Epithelial cell of esophagus (primary cell): ENCODE data around the gene ZSCAN25.
A peak's percentile ranks its signal among the peaks of the same experiment; 100 is the strongest.

Source experiments
- DNase-seq: peaks from one replicate; pipeline ENCODE4 v3.0.0; 2010; ENCODE audit warnings: low read depth
- H3K4me3 ChIP-seq: 2 replicates; pipeline ENCODE4 v1.5.1; 2011; ENCODE audit warnings: mild to moderate bottlenecking, low read length, control low read depth
- CTCF ChIP-seq: IDR thresholded peaks from 2 replicates; pipeline ENCODE4 v1.5.1; 2011; ENCODE audit warnings: low read depth, mild to moderate bottlenecking, low read length, control low read depth, inconsistent platforms; ENCODE audit not compliant: insufficient read depth; ENCODE audit errors: missing control alignments

Gene ZSCAN25

DNA sequence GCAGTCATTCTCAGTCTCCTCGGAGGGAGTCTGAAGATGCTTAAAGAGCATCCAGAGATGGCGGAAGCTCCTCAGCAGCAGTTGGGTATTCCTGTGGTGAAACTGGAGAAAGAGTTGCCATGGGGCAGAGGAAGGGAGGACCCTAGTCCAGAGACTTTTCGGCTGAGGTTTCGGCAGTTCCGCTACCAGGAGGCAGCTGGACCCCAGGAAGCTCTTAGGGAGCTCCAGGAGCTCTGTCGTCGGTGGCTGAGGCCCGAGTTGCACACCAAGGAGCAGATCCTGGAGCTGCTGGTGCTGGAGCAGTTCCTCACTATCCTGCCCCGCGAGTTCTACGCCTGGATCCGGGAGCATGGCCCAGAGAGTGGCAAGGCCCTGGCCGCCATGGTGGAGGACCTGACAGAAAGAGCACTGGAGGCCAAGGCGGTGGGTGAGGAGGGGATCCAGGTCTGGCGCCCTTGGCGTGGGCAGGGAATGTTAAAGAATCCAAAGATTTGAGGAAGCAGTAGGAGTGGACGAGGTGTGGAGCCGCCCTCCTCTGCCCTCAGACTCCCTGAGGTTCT lies 2.9 kb downstream of the ZSCAN25 start:
- no peak for TF ChIP-seq CTCF
- no peak overlapping the region for H3K4me3 ChIP-seq
- DNase-seq: no peak

DNA sequence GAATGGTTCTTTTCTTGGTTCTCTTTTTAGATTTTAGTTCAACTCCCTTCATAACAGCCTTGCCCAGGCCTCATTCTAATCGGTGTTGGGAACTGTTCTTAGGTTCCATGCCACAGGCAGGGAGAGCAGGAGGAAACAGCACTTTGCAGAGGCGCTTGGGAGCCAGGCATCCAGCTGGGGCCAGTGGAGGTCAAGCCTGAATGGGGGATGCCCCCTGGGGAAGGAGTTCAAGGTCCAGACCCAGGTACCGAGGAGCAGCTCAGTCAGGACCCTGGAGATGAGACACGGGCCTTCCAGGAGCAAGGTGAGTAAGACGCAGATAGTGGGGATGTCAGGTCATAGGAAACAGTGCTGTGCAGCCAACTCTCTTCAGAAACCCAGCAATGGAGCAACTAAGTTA lies 4.5 kb downstream of the ZSCAN25 start:
- H3K4me3 ChIP-seq: no peak overlapping the region
- no peak for DNase-seq
- TF ChIP-seq CTCF: no peak

DNA sequence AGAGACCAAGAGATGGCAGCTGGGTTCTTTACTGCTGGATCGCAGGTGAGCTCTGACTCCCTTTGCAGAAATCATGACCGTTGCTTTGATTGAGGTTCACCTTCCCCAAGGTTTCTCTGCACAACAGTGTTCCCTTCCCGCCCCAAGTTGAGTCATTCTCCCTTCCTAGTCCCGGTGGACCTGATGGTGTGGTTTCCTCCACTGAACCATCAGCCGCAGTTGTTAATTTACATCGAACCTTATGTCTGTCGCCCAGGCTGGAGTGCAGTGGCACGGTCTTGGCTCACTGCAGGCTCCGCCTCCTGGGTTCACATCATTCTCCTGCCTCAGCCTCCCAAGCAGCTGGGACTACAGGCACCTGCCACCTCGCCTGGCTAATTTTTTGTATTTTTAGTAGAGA lies 5.8 kb downstream of the ZSCAN25 start:
- no peak for TF ChIP-seq CTCF
- no peak overlapping the region for H3K4me3 ChIP-seq
- DNase-seq: peak; percentile 62

DNA sequence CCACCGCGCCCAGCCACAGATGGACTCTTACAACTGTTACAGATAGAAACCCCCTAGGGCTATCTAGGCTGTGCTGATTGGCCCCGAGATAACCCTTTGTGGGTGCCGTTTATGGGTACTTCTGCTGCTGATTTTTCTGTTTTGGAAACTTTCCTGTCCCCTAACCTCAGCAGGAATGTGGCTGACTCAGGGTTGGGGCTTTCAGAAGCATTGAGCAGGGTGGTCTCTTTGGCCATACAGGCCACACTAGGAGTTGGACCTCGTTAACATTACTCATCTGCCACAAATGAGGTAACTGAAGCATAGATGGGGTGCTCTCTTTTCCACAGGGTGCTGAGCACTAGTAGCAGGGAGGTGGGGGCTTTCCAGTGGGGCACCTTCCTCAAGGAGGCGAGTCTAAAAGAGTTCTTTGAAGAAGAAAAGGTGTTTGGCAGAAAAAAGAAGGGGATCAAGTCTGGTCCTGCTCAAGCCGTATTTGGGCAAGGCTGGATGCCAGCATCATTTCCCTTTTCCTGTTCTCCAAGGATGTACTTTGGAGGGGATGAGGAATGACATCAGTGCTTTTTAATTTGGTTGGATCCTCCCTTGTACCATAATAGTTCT lies 6.4 kb downstream of the ZSCAN25 start:
- H3K4me3 ChIP-seq: no peak overlapping the region
- TF ChIP-seq CTCF: no peak
- DNase-seq: peak; percentile 69

- no peak overlapping the region for H3K4me3 ChIP-seq
- no peak for TF ChIP-seq CTCF
- no peak for DNase-seq
Observed at GRCh38 chr7:99623702-99624447, 7.1 kb downstream of the ZSCAN25 start.

GRCh38 chr7:99624484-99624883 lies 7.7 kb downstream of the ZSCAN25 start:
- TF ChIP-seq CTCF: no peak
- no peak for DNase-seq
- no peak overlapping the region for H3K4me3 ChIP-seq
